Heart left ventricle (tissue), 13 donors: ENCODE measurements around the gene GALNT12.

Source experiments
- POLR2A ChIP-seq, 2 donors: fragments of 450-650 bp; IDR thresholded peaks; one replicate each; pipeline ENCODE4 v1.6.1; 2017; ENCODE audit warnings: antibody characterized with exemption in 2 of 2, mild to moderate bottlenecking in 2 of 2, moderate library complexity in 2 of 2
- TF ChIP-seq, protein P1 (sequence below), 12 donors: fragments of 200-600 bp; sonication (generic) in 4 of 12; IDR thresholded peaks; one replicate each; pipeline versions ENCODE4 v1.5.0 to v1.8.0; 2018 to 2022; ENCODE audit warnings: antibody characterized with exemption in 12 of 12, mild to moderate bottlenecking in 5 of 12
- donor health status: ischemic (EF 13 %, LVEDD 7.1; RV severe dilation, severe dysfunction).
- donor health status: DM: no; HTN: yes; CAD: no.
- donor health status: DM: no; HTN: no; CAD: no.
- donor health status: ischemic (EF 25% LVEDD 6.9; RV normal size, moderate dysfunction).
- donor health status: ischemic (EF 25% LVEDD 5.7; RV mildly dilated, moderate dysfunction).
- donor health status: ischemic (EF 35%, LVEDD 5.7; RV mildly dilated, moderate dysfunction).
- donor health status: nonischemic (EF 11% LVEDD 7.7; RV severe dilation, severe dysfunction).
- donor health status: DM: yes; HTN: yes; CAD: no.
- donor health status: PGD.
- donor health status: ischemic (EF 29% LVEDD 5.4; RV normal size, mild dysfunction).
- donor health status: nonischemic (EF 23%, LVEDD 6.1; RV moderate dilation, normal function).

DNA sequence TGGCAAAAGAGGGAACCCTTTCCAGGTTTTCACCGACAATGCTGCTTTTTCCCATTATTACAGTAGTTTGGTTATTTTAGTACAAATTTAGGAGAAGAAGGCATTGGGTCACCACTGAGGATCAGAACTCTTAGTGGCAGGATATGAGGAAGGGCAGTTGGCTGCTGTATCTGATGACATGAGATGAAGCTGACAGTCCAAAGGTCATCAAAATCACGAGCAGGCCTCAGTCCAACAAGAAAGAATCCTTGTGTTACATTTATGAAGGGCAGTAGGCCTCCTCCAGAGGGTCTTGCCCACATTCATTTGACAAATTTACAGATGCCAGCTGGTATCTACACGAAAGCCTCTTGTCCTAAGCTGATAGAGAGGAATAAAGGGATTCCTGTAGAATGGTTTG, 86.7 kb downstream of the GALNT12 start:
- TF ChIP-seq, protein P1, sequence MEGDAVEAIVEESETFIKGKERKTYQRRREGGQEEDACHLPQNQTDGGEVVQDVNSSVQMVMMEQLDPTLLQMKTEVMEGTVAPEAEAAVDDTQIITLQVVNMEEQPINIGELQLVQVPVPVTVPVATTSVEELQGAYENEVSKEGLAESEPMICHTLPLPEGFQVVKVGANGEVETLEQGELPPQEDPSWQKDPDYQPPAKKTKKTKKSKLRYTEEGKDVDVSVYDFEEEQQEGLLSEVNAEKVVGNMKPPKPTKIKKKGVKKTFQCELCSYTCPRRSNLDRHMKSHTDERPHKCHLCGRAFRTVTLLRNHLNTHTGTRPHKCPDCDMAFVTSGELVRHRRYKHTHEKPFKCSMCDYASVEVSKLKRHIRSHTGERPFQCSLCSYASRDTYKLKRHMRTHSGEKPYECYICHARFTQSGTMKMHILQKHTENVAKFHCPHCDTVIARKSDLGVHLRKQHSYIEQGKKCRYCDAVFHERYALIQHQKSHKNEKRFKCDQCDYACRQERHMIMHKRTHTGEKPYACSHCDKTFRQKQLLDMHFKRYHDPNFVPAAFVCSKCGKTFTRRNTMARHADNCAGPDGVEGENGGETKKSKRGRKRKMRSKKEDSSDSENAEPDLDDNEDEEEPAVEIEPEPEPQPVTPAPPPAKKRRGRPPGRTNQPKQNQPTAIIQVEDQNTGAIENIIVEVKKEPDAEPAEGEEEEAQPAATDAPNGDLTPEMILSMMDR (IDR thresholded peaks at IDR 0.05) = no peak
- TF ChIP-seq POLR2A (IDR thresholded peaks at IDR 0.05) = no peak
